ENCODE results near the gene SMIM5.

SMIM5 gene

GRCh38 chr17:75614006-75614405 lies 19.2 kb upstream of the SMIM5 start:
- DNase-seq (ENCODE audit: low read depth), result no peak
- no peak overlapping the region for H3K4me3 ChIP-seq (ENCODE audit: control insufficient read depth, low read depth, low read length)
- no peak for TF ChIP-seq CTCF (conservative IDR thresholded peaks at IDR 0.05; ENCODE audit: control insufficient read depth, insufficient read depth, low read depth, low read length)

- no peak for TF ChIP-seq CTCF (conservative IDR thresholded peaks at IDR 0.05; ENCODE audit: control insufficient read depth, insufficient read depth, low read depth, low read length)
- DNase-seq (ENCODE audit: low read depth), result no peak
- no peak overlapping the region for H3K4me3 ChIP-seq (ENCODE audit: control insufficient read depth, low read depth, low read length)
These were observed 18.5 kb upstream of the SMIM5 start for GRCh38 chr17:75614556-75615270.

GRCh38 chr17:75615301-75615700 lies 17.9 kb upstream of the SMIM5 start:
- H3K4me3 ChIP-seq (ENCODE audit: control insufficient read depth, low read depth, low read length), result no peak overlapping the region
- TF ChIP-seq CTCF (conservative IDR thresholded peaks at IDR 0.05; ENCODE audit: control insufficient read depth, insufficient read depth, low read depth, low read length), result no peak
- DNase-seq (ENCODE audit: low read depth), result no peak

GRCh38 chr17:75616521-75617122 lies 16.6 kb upstream of the SMIM5 start:
- no peak for TF ChIP-seq CTCF (conservative IDR thresholded peaks at IDR 0.05; ENCODE audit: control insufficient read depth, insufficient read depth, low read depth, low read length)
- DNase-seq (ENCODE audit: low read depth), result no peak
- no peak overlapping the region for H3K4me3 ChIP-seq (ENCODE audit: control insufficient read depth, low read depth, low read length)

GRCh38 chr17:75617218-75617617 lies 16.0 kb upstream of the SMIM5 start:
- no peak for DNase-seq (ENCODE audit: low read depth)
- H3K4me3 ChIP-seq (ENCODE audit: control insufficient read depth, low read depth, low read length), result no peak overlapping the region
- no peak for TF ChIP-seq CTCF (conservative IDR thresholded peaks at IDR 0.05; ENCODE audit: control insufficient read depth, insufficient read depth, low read depth, low read length)

- TF ChIP-seq CTCF (conservative IDR thresholded peaks at IDR 0.05; ENCODE audit: control insufficient read depth, insufficient read depth, low read depth, low read length), result no peak
- DNase-seq (ENCODE audit: low read depth), result no peak
- H3K4me3 ChIP-seq (ENCODE audit: control insufficient read depth, low read depth, low read length), result no peak overlapping the region
These were observed 15.6 kb upstream of the SMIM5 start for GRCh38 chr17:75617675-75618074.

Measured in fibroblast of mammary gland (primary cell).